ENCODE results near the gene SLC39A5. TPM values are rescaled to one million over a fixed set of nuclear protein-coding genes. Genes with fewer than 3 reads are reported as not detected.

SLC39A5 gene
- total RNA-seq, 1 donor from 2014 or later = 0.86 TPM

DNA sequence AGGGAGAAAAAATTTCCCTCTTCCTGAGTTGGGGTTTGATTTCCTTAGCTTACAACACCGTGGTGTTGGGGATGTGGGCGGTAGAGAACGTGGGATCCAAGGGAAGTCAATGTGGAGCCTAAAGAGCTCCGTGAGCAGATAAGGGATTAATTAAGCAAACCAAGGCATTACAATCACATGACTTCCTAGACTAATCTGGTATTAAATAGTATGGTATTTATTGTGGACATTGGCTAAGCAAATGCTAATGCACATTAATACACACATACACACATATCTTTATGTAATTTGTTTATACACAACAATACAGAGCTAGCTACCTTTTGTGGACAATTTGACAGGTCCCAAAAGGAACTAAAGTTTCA is 7.3 kb upstream of the SLC39A5 start:
- peaks cover 39% of the 10 kb centered on the region for H3K4me1 Mint-ChIP-seq
- no peak for DNase-seq
- H3K36me3 Mint-ChIP-seq (ENCODE audit: low read depth) = peaks cover 19% of the 10 kb centered on the region
- peak overlapping the region; percentile 95 for H3K27ac Mint-ChIP-seq
- H3K27me3 Mint-ChIP-seq = no peaks in the 10 kb centered on the region
- peak overlapping the region; percentile 100 for H3K4me3 Mint-ChIP-seq
- no peaks in the 10 kb centered on the region for H3K9me3 Mint-ChIP-seq
- intact Hi-C loops (cut with micrococcal nuclease) = loop anchor here (1.0 to 5.0 kb wide), 4 partner anchors 70 to 405 kb away; partner anchors contain the start of genes CS, MYL6B, ORMDL2 and SARNP

DNA sequence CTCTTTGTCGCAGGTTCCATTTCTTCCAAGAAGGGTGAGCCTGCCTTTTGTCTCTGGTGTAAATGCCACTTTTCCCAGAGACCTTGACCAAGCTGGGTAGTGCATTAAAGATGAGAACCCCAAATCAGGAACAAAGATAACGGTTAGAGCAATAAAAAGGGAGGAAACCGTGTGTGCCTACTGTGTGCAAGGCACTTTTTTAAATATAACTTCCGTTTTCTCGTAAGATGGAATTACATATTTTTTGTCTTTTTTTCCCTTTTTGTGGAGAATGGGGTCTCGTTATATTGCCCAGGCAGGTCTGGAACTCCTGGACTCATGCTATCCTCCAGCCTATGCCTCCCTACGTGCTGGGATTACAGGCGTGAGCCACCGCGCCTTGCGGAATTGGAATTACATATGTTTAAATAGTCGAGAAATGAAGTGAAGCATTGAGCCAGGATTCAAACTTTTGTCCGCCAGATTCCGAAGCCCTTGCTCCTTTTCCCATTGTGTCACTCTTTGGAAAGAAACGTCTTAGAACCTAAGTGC is 6.2 kb upstream of the SLC39A5 start:
- Mint-ChIP-seq H3K36me3 (ENCODE audit: low read depth) (peaks cover 19% of the 10 kb centered on the region), H3K4me3 (peak overlapping the region; percentile 100), H3K4me1 (peaks cover 39% of the 10 kb centered on the region), H3K9me3 (no peaks in the 10 kb centered on the region), H3K27ac (peak overlapping the region; percentile 85), H3K27me3 (no peaks in the 10 kb centered on the region)
- DNase-seq = peak; percentile 60
- intact Hi-C loops (cut with micrococcal nuclease) = loop anchor here (1.0 to 5.0 kb wide), 5 partner anchors 30 to 406 kb away; partner anchors contain the start of genes ANKRD52, MYL6B, ORMDL2 and SARNP

GRCh38 chr12:56224102-56224701 is 5.6 kb upstream of the SLC39A5 start, which contains the start of gene NABP2:
Gene NABP2, plus strand, starts transcription at chr12:56224342. Its CDS starts 515 bp downstream, at chr12:56224857.
- Mint-ChIP-seq H3K36me3 (ENCODE audit: low read depth) (peaks cover 21% of the 10 kb centered on the region), H3K27me3 (no peaks in the 10 kb centered on the region), H3K4me3 (peak within 1 kb of the TSS; percentile 100), H3K27ac (peak within 1 kb of the TSS; percentile 85), H3K4me1 (peaks cover 39% of the 10 kb centered on the region), H3K9me3 (no peaks in the 10 kb centered on the region)
- intact Hi-C loops (cut with micrococcal nuclease) = loop anchor here (1.0 to 5.0 kb wide), 4 partner anchors 31 to 407 kb away; partner anchors contain the start of genes ANKRD52, ORMDL2 and SARNP
- DNase-seq = peak; percentile 99

DNA sequence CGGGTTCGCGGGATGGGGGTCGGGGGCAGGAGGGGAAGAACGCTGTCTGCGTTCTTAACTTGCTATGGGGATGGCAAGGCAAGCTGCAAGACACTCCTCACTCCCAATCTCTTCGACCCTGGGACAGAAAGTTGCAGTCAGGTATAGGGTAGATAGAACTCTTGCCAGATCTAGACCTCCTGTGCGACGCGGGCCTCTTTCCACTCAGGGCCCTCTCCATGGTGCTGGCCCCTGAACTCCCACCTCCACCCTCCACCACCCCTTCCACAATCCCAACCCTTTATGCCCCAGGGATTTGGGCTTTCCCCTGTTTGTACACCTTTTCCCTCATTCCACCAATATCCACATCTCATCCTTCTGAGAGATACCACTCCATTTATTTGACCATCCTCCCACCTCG is 4.9 kb upstream of the SLC39A5 start:
- peaks cover 22% of the 10 kb centered on the region for H3K36me3 Mint-ChIP-seq (ENCODE audit: low read depth)
- no peaks in the 10 kb centered on the region for H3K27me3 Mint-ChIP-seq
- no peaks in the 10 kb centered on the region for H3K9me3 Mint-ChIP-seq
- no peak for DNase-seq
- H3K27ac Mint-ChIP-seq = peak overlapping the region; percentile 85
- peaks cover 37% of the 10 kb centered on the region for H3K4me1 Mint-ChIP-seq
- intact Hi-C loops (cut with micrococcal nuclease) = loop anchor here (1.0 to 5.0 kb wide), 4 partner anchors 32 to 408 kb away; partner anchors contain the start of genes ANKRD52, ORMDL2 and SARNP
- H3K4me3 Mint-ChIP-seq = peak overlapping the region; percentile 100

GRCh38 chr12:56229082-56229481 is 769 bp upstream of the SLC39A5 start:
- intact Hi-C loops (cut with micrococcal nuclease) = no loop called here
- H3K27ac Mint-ChIP-seq = no peak overlapping the region
- DNase-seq = no peak
- peaks cover 15% of the 10 kb centered on the region for H3K4me1 Mint-ChIP-seq
- H3K27me3 Mint-ChIP-seq = no peaks in the 10 kb centered on the region
- H3K36me3 Mint-ChIP-seq (ENCODE audit: low read depth) = peaks cover 22% of the 10 kb centered on the region
- H3K4me3 Mint-ChIP-seq = no peak overlapping the region
- no peaks in the 10 kb centered on the region for H3K9me3 Mint-ChIP-seq

GRCh38 chr12:56230432-56231183 is 757 bp downstream of the SLC39A5 start:
- no peak for DNase-seq
- H3K9me3 Mint-ChIP-seq = no peaks in the 10 kb centered on the region
- H3K4me3 Mint-ChIP-seq = no peak overlapping the region
- H3K4me1 Mint-ChIP-seq = peaks cover 4% of the 10 kb centered on the region
- H3K27me3 Mint-ChIP-seq = no peaks in the 10 kb centered on the region
- intact Hi-C loops (cut with micrococcal nuclease) = no loop called here
- H3K36me3 Mint-ChIP-seq (ENCODE audit: low read depth) = peaks cover 16% of the 10 kb centered on the region
- no peak overlapping the region for H3K27ac Mint-ChIP-seq

- Mint-ChIP-seq H3K4me1 (peaks cover 2% of the 10 kb centered on the region), H3K27me3 (no peaks in the 10 kb centered on the region)
- intact Hi-C loops (cut with micrococcal nuclease) = no loop called here
These were observed 1.3 kb downstream of the SLC39A5 start for GRCh38 chr12:56231184-56231582.

DNA sequence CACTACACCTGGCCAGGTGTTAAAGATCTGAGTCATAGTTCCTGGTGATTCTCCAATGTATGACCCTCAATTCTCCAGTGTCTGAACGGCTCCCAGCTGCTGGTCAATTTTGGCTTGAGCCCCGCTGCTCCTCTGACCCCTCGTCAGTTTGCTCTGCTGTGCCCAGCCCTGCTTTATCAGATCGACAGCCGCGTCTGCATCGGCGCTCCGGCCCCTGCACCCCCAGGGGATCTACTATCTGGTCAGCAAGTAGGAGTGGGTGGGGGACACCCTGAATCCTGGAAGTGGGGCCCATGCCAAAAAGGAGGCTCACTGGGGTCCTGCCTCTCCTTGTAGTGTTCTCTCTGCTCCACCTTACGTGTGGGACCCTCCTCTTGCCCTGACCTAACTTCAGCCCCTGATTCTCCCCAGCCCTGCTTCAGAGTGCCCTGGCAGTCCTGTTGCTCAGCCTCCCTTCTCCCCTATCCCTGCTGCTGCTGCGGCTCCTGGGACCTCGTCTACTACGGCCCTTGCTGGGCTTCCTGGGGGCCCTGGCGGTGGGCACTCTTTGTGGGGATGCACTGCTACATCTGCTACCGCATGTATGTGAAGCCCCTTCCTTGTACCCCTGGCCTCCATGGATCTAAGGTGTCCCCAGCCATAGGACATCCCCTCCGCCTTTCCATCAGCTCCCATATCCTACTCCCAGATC is 5.0 kb downstream of the SLC39A5 start:
- no peak for DNase-seq
- Mint-ChIP-seq H3K4me1 (no peaks in the 10 kb centered on the region), H3K4me3 (no peak overlapping the region), H3K9me3 (no peaks in the 10 kb centered on the region), H3K27me3 (no peaks in the 10 kb centered on the region), H3K36me3 (ENCODE audit: low read depth) (peaks cover 6% of the 10 kb centered on the region), H3K27ac (no peak overlapping the region)
- intact Hi-C loops (cut with micrococcal nuclease) = no loop called here

More at GRCh38 chr12:56231184-56231582, 1.3 kb downstream of the SLC39A5 start:
- H3K36me3 Mint-ChIP-seq (ENCODE audit: low read depth) = peaks cover 13% of the 10 kb centered on the region
- H3K4me3 Mint-ChIP-seq = no peak overlapping the region
- no peaks in the 10 kb centered on the region for H3K9me3 Mint-ChIP-seq
- no peak for DNase-seq
- H3K27ac Mint-ChIP-seq = no peak overlapping the region

DNA sequence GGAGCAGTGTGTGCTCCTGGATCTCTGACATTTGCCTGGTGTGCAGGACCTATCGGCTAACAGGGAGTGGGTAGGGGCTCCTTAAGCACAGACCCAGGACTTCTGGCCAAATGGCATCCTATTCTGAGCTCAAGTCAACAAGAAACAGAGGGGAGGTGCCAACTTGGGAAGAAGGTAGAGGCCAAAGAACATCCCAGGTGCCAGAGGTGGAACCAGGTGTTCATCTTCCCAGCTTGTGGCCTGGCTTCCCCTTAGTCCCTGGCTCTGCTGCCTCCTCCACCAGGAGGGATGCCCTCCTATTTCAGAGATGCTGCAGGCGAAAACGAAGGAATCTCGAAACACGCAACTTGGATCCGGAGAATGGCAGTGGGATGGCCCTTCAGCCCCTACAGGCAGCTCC is 6.2 kb downstream of the SLC39A5 start:
- Mint-ChIP-seq H3K4me3 (no peak overlapping the region), H3K36me3 (ENCODE audit: low read depth) (peaks cover 5% of the 10 kb centered on the region), H3K27ac (no peak overlapping the region), H3K9me3 (no peaks in the 10 kb centered on the region), H3K27me3 (no peaks in the 10 kb centered on the region), H3K4me1 (no peaks in the 10 kb centered on the region)
- intact Hi-C loops (cut with micrococcal nuclease) = no loop called here
- no peak for DNase-seq

DNA sequence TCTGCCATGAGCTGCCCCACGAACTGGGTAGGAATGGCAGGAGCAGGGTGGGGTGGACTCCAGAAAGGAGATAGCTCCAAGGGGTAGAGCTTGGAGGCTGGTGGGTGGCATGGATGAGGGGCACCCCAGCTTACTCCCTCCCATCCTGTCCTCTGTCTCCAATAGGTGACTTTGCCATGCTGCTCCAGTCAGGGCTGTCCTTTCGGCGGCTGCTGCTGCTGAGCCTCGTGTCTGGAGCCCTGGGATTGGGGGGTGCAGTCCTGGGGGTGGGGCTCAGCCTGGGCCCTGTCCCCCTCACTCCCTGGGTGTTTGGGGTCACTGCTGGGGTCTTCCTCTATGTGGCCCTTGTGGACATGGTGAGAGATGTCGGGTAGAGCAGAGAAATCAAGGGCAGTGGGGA is 7.1 kb downstream of the SLC39A5 start:
- intact Hi-C loops (cut with micrococcal nuclease) = no loop called here
- Mint-ChIP-seq H3K27ac (no peak overlapping the region), H3K4me1 (no peaks in the 10 kb centered on the region), H3K4me3 (no peak overlapping the region), H3K9me3 (no peaks in the 10 kb centered on the region), H3K27me3 (no peaks in the 10 kb centered on the region), H3K36me3 (ENCODE audit: low read depth) (peaks cover 12% of the 10 kb centered on the region)
- no peak for DNase-seq

DNA sequence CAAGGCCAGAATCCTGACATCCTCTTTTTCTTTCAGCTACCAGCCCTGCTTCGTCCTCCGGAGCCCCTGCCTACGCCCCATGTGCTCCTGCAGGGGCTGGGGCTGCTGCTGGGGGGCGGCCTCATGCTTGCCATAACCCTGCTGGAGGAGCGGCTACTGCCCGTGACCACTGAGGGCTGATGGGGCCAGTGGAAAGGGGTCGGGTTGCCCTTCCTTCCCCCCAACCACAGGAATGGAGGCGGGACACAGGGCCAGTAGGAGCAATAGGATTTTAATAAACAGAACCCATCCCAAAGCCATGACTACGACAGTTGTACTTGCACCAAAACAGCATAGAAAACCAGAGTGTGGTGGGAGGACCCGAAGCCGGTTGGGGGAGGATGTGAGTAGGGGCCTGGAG is 7.7 kb downstream of the SLC39A5 start:
- no peak overlapping the region for H3K27ac Mint-ChIP-seq
- no peak overlapping the region for H3K4me3 Mint-ChIP-seq
- H3K9me3 Mint-ChIP-seq = no peaks in the 10 kb centered on the region
- peaks cover 17% of the 10 kb centered on the region for H3K36me3 Mint-ChIP-seq (ENCODE audit: low read depth)
- peaks cover 4% of the 10 kb centered on the region for H3K4me1 Mint-ChIP-seq
- no peaks in the 10 kb centered on the region for H3K27me3 Mint-ChIP-seq
- no peak for DNase-seq
- intact Hi-C loops (cut with micrococcal nuclease) = no loop called here

- peaks cover 33% of the 10 kb centered on the region for H3K36me3 Mint-ChIP-seq (ENCODE audit: low read depth)
- H3K9me3 Mint-ChIP-seq = no peaks in the 10 kb centered on the region
- intact Hi-C loops (cut with micrococcal nuclease) = no loop called here
- H3K27ac Mint-ChIP-seq = peak overlapping the region; percentile 27
- no peaks in the 10 kb centered on the region for H3K27me3 Mint-ChIP-seq
- peaks cover 5% of the 10 kb centered on the region for H3K4me1 Mint-ChIP-seq
- no peak overlapping the region for H3K4me3 Mint-ChIP-seq
- no peak for DNase-seq
These were observed 11.8 kb downstream of the SLC39A5 start for GRCh38 chr12:56241424-56242303.

DNA sequence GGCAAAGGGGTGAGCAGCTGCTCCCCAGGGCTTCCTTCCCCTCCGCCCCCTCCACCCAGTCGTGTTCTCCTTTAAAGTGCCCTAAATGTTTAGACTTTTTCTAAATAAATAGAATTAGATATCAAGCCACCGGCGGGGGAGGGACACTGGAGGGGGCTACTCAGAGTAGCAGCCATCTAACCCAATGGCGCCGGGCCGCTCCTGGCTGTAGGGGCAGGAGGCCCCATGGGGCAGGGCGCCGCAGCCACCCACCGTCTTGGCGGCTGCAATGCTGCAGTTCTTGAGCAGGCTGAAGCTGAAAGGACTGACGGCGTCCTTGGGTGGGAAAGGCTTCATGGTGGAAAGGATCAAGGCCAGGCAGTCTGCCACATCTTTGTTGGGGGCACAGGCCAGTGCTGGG is 13.1 kb downstream of the SLC39A5 start:
- peaks cover 39% of the 10 kb centered on the region for H3K36me3 Mint-ChIP-seq (ENCODE audit: low read depth)

More for the DNA sequence above, 13.1 kb downstream of the SLC39A5 start:
- Mint-ChIP-seq H3K9me3 (no peaks in the 10 kb centered on the region), H3K4me1 (peaks cover 5% of the 10 kb centered on the region), H3K27me3 (no peaks in the 10 kb centered on the region), H3K4me3 (no peak overlapping the region), H3K27ac (no peak overlapping the region)
- no peak for DNase-seq
- intact Hi-C loops (cut with micrococcal nuclease) = no loop called here

Measured in activated CD4-positive, alpha-beta T cell treated with anti-CD3 and anti-CD28 coated beads, Interleukin-2, amount 10 ng/mL, durations not matched to agents 24 days and 14 days (primary cell).